BJ (cell line): ENCODE measurements around the gene DNHD1. TPM values are rescaled to one million over a fixed set of nuclear protein-coding genes. Genes with fewer than 3 reads are reported as not detected.

Source experiments
- CTCF ChIA-PET: fragments of 350-600 bp; formaldehyde crosslinking; extraction: SDS; loops from one replicate; lab custom pipeline; 2021; ENCODE audit warnings: antibody characterized with exemption, inconsistent platforms; lab: Yijun Ruan, JAX
- POLR2A ChIA-PET: fragments of 300-600 bp; sonication (Branson Sonifier 250); formaldehyde crosslinking; extraction: SDS; loops from one replicate; lab custom pipeline; 2021; ENCODE audit warnings: antibody characterized with exemption; lab: Charles Lee
- DNase-seq: peaks from one replicate; pipeline ENCODE4 v3.0.0-alpha.2; 2011; ENCODE audit warnings: low read depth
- H3K27me3 ChIP-seq: 2 replicates; pipeline ENCODE4 v1.6.0; 2011; ENCODE audit warnings: low read length; ENCODE audit not compliant: control insufficient read depth, insufficient read depth
- H3K36me3 ChIP-seq: 2 replicates; pipeline ENCODE4 v1.5.1; 2011; ENCODE audit warnings: low read length; ENCODE audit not compliant: control insufficient read depth, insufficient read depth
- H3K4me3 ChIP-seq: 2 replicates; pipeline ENCODE4 v1.5.1; 2011; ENCODE audit warnings: low read depth, mild to moderate bottlenecking, control low read depth, low read length
- CTCF ChIP-seq: IDR thresholded peaks from 2 replicates; pipeline ENCODE4 v1.5.1; 2011; ENCODE audit warnings: low read depth, mild to moderate bottlenecking, control low read depth, inconsistent platforms, low read length, moderate library complexity; ENCODE audit not compliant: insufficient read depth
- polyA plus RNA-seq: library from polyadenylated mRNA; depleted of rRNA; stranded (reverse); fragments of >200 nt; gene quantifications from 2 replicates; pipeline ENCODE4 v1.2.3, GENCODE V29; 2011

The DNHD1 gene
- polyA plus RNA-seq, 1 experiment = 3.1 TPM

GRCh38 chr11:6584528-6584927, 87.4 kb downstream of the DNHD1 start:
- no peaks in the 10 kb centered on the region for H3K27me3 ChIP-seq
- ChIA-PET CTCF (no interaction called here), POLR2A (no interaction called here)
- no peak for DNase-seq
- no peak for TF ChIP-seq CTCF
- H3K4me3 ChIP-seq = no peak overlapping the region
- peaks cover 2% of the 10 kb centered on the region; the same call in 1 of the 2 replicates for H3K36me3 ChIP-seq

GRCh38 chr11:6586434-6587359, 89.6 kb downstream of the DNHD1 start:
- POLR2A ChIA-PET = interaction anchor here (0.6 kb wide), 1 partner anchor 18 kb away, joined by 5 read pairs; no protein-coding TSS in a partner anchor
- Histone ChIP-seq H3K27me3 (no peaks in the 10 kb centered on the region), H3K36me3 (no peaks in the 10 kb centered on the region), H3K4me3 (no peak overlapping the region)
- DNase-seq = no peak
- TF ChIP-seq CTCF = no peak
- CTCF ChIA-PET = interaction anchor here (0.6 to 1.1 kb wide), 3 partner anchors 15 to 84 kb away, joined by 3 to 4 read pairs (median 4); no protein-coding TSS in a partner anchor

GRCh38 chr11:6587360-6587953, 90.4 kb downstream of the DNHD1 start:
- no peak for DNase-seq
- ChIA-PET POLR2A (no interaction called here), CTCF (interaction anchor here (0.6 to 1.1 kb wide), 2 partner anchors 27 to 83 kb away, joined by 4 read pairs; no protein-coding TSS in a partner anchor)
- peaks cover 2% of the 10 kb centered on the region; the same call in 1 of the 2 replicates for H3K36me3 ChIP-seq
- H3K27me3 ChIP-seq = no peaks in the 10 kb centered on the region
- no peak for TF ChIP-seq CTCF
- no peak overlapping the region for H3K4me3 ChIP-seq

GRCh38 chr11:6588018-6588417, 90.9 kb downstream of the DNHD1 start:
- Histone ChIP-seq H3K36me3 (peaks cover 2% of the 10 kb centered on the region; the same call in 1 of the 2 replicates), H3K27me3 (no peaks in the 10 kb centered on the region), H3K4me3 (no peak overlapping the region)
- DNase-seq = no peak
- ChIA-PET CTCF (interaction anchor here (1.1 kb wide), 1 partner anchor 28 kb away, joined by 4 read pairs; no protein-coding TSS in a partner anchor), POLR2A (no interaction called here)
- TF ChIP-seq CTCF = no peak
